Right cardiac atrium (tissue), 5 donors: ENCODE data around the gene ZNF710. TPM values are rescaled to one million over a fixed set of nuclear protein-coding genes. Genes with fewer than 3 reads are reported as not detected.
A peak's percentile ranks its signal among the peaks of the same experiment; 100 is the strongest.

Experiments
- ATAC-seq, 2 donors: fragments of 200-7000 bp; cut with Tn5 transposase; one replicate each; pipeline versions ENCODE4 v1.8.0 to v1.9.1; 2020; ENCODE audit warnings: moderate library complexity in 2 of 2, mild to moderate bottlenecking in 1 of 2
- DNase-seq, 3 donors: peaks; one replicate each; pipeline ENCODE4 v3.0.0-alpha.2; 2020
- H3K27ac ChIP-seq: one replicate; pipeline ENCODE4 v1.5.1; 2013; ENCODE audit warnings: mild to moderate bottlenecking, low read length, control low read depth, moderate library complexity
- H3K27me3 ChIP-seq: one replicate; pipeline ENCODE4 v1.6.1; 2013; ENCODE audit not compliant: control insufficient read depth, insufficient read depth
- H3K4me1 ChIP-seq: one replicate; pipeline ENCODE4 v1.6.1; 2013; ENCODE audit warnings: low read length; ENCODE audit not compliant: control insufficient read depth, insufficient read depth
- H3K4me3 ChIP-seq: one replicate; pipeline ENCODE4 v1.5.1; 2013; ENCODE audit warnings: low read length, control low read depth
- H3K9me3 ChIP-seq: one replicate; pipeline ENCODE4 v1.6.1; 2013; ENCODE audit warnings: low read length; ENCODE audit not compliant: control insufficient read depth
- WGBS: extraction: QIAGEN DNeasy Blood & Tissue Kit; methylation state at CpG from one replicate; pipeline ENCODE4 v1.1.7; 2013; 5-methylcytosine and 5-hydroxymethylcytosine counted together
- intact Hi-C, 4 donors: fragments of 100-400 bp; cut with DNase I; formaldehyde crosslinking; loops; one replicate each; pipeline versions ENCODE4 v1.11.0 to v1.14.0; 2022 to 2023
- polyA plus RNA-seq: library from polyadenylated mRNA; stranded (reverse); fragments of 200-250 nt; gene quantifications from one replicate; pipeline ENCODE4 v1.2.3, GENCODE V29; 2013
- total RNA-seq, 4 donors: library from RNA; stranded (reverse); fragmentation: NEBNext Ultra II Directional; extraction: Animal tissue kit (Norgen Biotek cat#: 25700); gene quantifications; one replicate each; pipeline ENCODE4 v1.2.1, GENCODE V29; 2021
- donor health status: healthy with polysubstance abuse.
- donor health status: DM: no; HTN: yes; CAD: no.
- donor health status: DM: no; HTN: no; CAD: no.
- donor health status: DM: no; HTN: yes; CAD: no; lungs with severe emphysema.
- donor health status: DM: yes; HTN: yes; CAD: no.

ZNF710 gene
- total and polyA plus RNA-seq, 5 donors, result 3.4 to 10.2 (median 7.8) TPM

GRCh38 chr15:90033006-90033405, 31.9 kb downstream of the ZNF710 start:
- no peak overlapping the region for H3K27ac ChIP-seq

DNA sequence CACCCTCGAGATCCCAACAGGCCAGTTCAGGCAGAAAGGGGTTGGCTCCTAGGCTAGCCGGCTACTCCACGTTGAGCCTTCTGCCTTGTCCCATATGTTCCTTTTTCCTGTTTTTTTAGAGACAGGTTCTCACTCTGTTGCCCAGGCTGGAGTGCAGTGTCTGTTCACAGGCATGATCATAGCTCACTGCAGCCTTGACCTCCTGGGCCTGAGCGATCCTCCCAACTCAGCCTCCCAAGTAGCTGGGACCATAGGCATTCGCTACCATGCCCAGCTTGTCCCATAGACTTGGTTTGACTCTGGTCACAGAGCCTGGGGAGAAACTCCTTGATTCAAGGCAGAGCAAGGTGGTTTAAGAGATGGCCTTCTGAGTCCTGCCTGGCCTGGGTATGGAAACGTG, 32.3 kb downstream of the ZNF710 start:
- no peaks in the 10 kb centered on the region for H3K27me3 ChIP-seq
- ATAC-seq (no peak), DNase-seq (no peak)
- H3K9me3 ChIP-seq, result no peaks in the 10 kb centered on the region
- H3K4me3 ChIP-seq, result no peak overlapping the region
- peak overlapping the region; percentile 30 for H3K27ac ChIP-seq
- peaks cover 14% of the 10 kb centered on the region for H3K4me1 ChIP-seq
- intact Hi-C loops, result no loop called here
- WGBS, result 66% methylated on average over 6 of the region's 6 CpGs

More at GRCh38 chr15:90033006-90033405, 31.9 kb downstream of the ZNF710 start:
- 92% methylated on average over 5 of the region's 5 CpGs for WGBS
- Histone ChIP-seq H3K4me1 (peaks cover 14% of the 10 kb centered on the region), H3K9me3 (no peaks in the 10 kb centered on the region), H3K27me3 (no peaks in the 10 kb centered on the region), H3K4me3 (no peak overlapping the region)
- ATAC-seq, result no peak
- intact Hi-C loops, result no loop called here
- no peak for DNase-seq

- H3K27ac ChIP-seq, result peak overlapping the region; percentile 76
These were observed 34.1 kb downstream of the ZNF710 start for GRCh38 chr15:90035095-90035839.

DNA sequence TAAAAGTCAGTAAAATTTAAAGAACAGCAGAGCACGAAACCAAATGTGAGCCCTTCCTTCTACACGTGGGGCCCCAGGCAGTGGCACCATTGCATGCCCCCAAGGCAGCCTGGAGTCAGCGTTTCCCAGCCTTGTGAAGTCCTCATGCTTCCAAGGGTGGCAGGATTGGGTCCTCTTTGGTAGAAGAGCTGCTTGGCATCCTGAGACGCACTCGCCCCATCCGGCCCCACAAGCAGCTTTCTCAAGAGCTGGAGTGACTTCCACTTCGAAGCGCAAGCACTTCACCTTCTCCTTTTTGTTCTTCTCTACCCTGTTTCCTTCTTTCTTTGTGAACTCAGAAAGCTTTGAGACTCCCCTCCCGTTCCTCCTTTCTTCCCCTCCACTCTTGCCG, 34.7 kb downstream of the ZNF710 start:
- DNase-seq, result peak in 2 of 3 donors; percentile 45 to 76
- intact Hi-C loops, result no loop called here
- 75% methylated on average over 10 of the region's 10 CpGs for WGBS
- Histone ChIP-seq H3K4me3 (no peak overlapping the region), H3K27ac (peak overlapping the region; percentile 76), H3K9me3 (no peaks in the 10 kb centered on the region), H3K4me1 (peaks cover 17% of the 10 kb centered on the region), H3K27me3 (no peaks in the 10 kb centered on the region)
- no peak for ATAC-seq

More at GRCh38 chr15:90035095-90035839, 34.1 kb downstream of the ZNF710 start:
- Histone ChIP-seq H3K27me3 (no peaks in the 10 kb centered on the region), H3K4me3 (no peak overlapping the region), H3K9me3 (no peaks in the 10 kb centered on the region), H3K4me1 (peaks cover 17% of the 10 kb centered on the region)
- ATAC-seq, result peak; percentile 34 to 44
- DNase-seq, result peak; percentile 57 to 83 (median 83)
- WGBS, result 70% methylated on average over 19 of the region's 19 CpGs
- intact Hi-C loops, result no loop called here

- H3K9me3 ChIP-seq, result no peaks in the 10 kb centered on the region
- intact Hi-C loops, result no loop called here
- H3K4me1 ChIP-seq, result peaks cover 17% of the 10 kb centered on the region
- ATAC-seq (no peak), DNase-seq (no peak)
- no peak overlapping the region for H3K4me3 ChIP-seq
- 67% methylated on average over 9 of the region's 9 CpGs for WGBS
- no peak overlapping the region for H3K27ac ChIP-seq
- no peaks in the 10 kb centered on the region for H3K27me3 ChIP-seq
These were observed 35.2 kb downstream of the ZNF710 start for GRCh38 chr15:90036343-90036742.

- H3K4me1 ChIP-seq, result peaks cover 13% of the 10 kb centered on the region
- no peaks in the 10 kb centered on the region for H3K9me3 ChIP-seq
- WGBS, result 63% methylated on average over 11 of the region's 11 CpGs
- no peaks in the 10 kb centered on the region for H3K27me3 ChIP-seq
- H3K4me3 ChIP-seq, result no peak overlapping the region
- DNase-seq, result no peak
- intact Hi-C loops, result no loop called here
- no peak overlapping the region for H3K27ac ChIP-seq
- ATAC-seq, result no peak
These were observed 35.8 kb downstream of the ZNF710 start for GRCh38 chr15:90036806-90037510.

GRCh38 chr15:90037511-90037860, 36.4 kb downstream of the ZNF710 start:
- H3K27ac ChIP-seq, result no peak overlapping the region
- no peak for ATAC-seq

DNA sequence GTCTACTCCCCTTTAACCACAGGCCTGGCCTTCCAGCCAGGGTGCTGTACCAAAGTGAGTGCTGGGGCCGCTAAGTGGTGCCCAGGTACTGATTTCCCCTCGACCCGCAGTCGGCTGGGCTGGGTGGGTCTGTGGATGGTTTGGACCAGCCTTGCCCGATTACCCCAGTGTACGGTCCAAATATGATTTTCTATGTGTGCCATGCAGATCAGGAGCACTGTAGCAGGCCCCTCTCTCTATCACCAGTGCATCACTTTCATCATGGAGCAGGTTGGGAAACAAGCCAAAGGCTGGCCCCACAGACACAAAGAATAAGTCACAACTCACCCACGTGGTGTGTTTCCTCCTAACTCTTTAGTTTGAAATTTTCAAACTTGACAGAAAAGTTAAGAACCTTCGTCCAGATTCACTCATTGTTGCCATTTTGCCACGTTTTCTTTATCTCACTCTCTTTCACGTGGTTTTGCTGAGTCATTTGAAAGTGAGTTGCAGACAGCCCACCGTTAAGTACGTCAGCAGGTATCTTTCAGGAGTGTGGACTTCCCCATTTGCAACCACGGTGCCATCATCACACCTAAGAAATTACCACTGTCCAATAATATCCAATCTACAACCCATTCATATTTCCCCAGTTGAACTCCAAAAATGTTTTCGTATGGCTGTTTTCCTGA, 37.0 kb downstream of the ZNF710 start:
- intact Hi-C loops, result no loop called here
- H3K27ac ChIP-seq, result no peak overlapping the region
- peaks cover 13% of the 10 kb centered on the region for H3K4me1 ChIP-seq
- no peaks in the 10 kb centered on the region for H3K9me3 ChIP-seq
- H3K4me3 ChIP-seq, result no peak overlapping the region
- ATAC-seq (no peak), DNase-seq (no peak)
- H3K27me3 ChIP-seq, result no peaks in the 10 kb centered on the region
- WGBS, result 79% methylated on average over 14 of the region's 14 CpGs

More at GRCh38 chr15:90037511-90037860, 36.4 kb downstream of the ZNF710 start:
- DNase-seq, result no peak
- WGBS, result 65% methylated on average over 5 of the region's 5 CpGs
- intact Hi-C loops, result no loop called here
- Histone ChIP-seq H3K4me3 (no peak overlapping the region), H3K27me3 (no peaks in the 10 kb centered on the region), H3K9me3 (no peaks in the 10 kb centered on the region), H3K4me1 (peaks cover 13% of the 10 kb centered on the region)

- DNase-seq, result no peak
- Histone ChIP-seq H3K27ac (no peak overlapping the region), H3K9me3 (no peaks in the 10 kb centered on the region), H3K27me3 (no peaks in the 10 kb centered on the region), H3K4me3 (no peak overlapping the region), H3K4me1 (peaks cover 11% of the 10 kb centered on the region)
- intact Hi-C loops, result no loop called here
- 81% methylated on average over 3 of the region's 3 CpGs for WGBS
- no peak for ATAC-seq
These were observed 37.5 kb downstream of the ZNF710 start for GRCh38 chr15:90038632-90039095.

- ATAC-seq, result no peak
- intact Hi-C loops, result no loop called here
- Histone ChIP-seq H3K4me3 (no peak overlapping the region), H3K9me3 (no peaks in the 10 kb centered on the region), H3K27me3 (no peaks in the 10 kb centered on the region), H3K27ac (no peak overlapping the region), H3K4me1 (peaks cover 10% of the 10 kb centered on the region)
- WGBS, result 47% methylated on average over 5 of the region's 5 CpGs
- no peak for DNase-seq
These were observed 38.9 kb downstream of the ZNF710 start for GRCh38 chr15:90039996-90040395.

- H3K27ac ChIP-seq, result no peak overlapping the region
- ATAC-seq, result no peak
- WGBS, result 47% methylated on average over 6 of the region's 6 CpGs
- no peaks in the 10 kb centered on the region for H3K27me3 ChIP-seq
- H3K9me3 ChIP-seq, result no peaks in the 10 kb centered on the region
- peaks cover 12% of the 10 kb centered on the region for H3K4me1 ChIP-seq
- no peak for DNase-seq
- no peak overlapping the region for H3K4me3 ChIP-seq
- intact Hi-C loops, result no loop called here
These were observed 39.5 kb downstream of the ZNF710 start for GRCh38 chr15:90040618-90041017.
